Measurements from ENCODE around the gene GRIK4.

GRCh38 chr11:120794748-120795147 lies 283.2 kb downstream of the GRIK4 start:
- TF ChIP-seq CTCF (IDR thresholded peaks at IDR 0.05) (no peak), POLR2A (IDR thresholded peaks at IDR 0.05) (no peak)
